Testis (tissue), 3 donors: ENCODE data around the gene MOB4. TPM values are rescaled to one million over a fixed set of nuclear protein-coding genes. Genes with fewer than 3 reads are reported as not detected.

Experiments
- DNase-seq: peaks from one replicate; pipeline ENCODE4 v3.0.0-alpha.2; 2019
- H3K27ac ChIP-seq, 2 donors: fragments of 200-600 bp; sonication (generic); one replicate each; pipeline ENCODE4 v1.5.1; 2019
- H3K27me3 ChIP-seq: fragments of 200-600 bp; sonication (generic); one replicate; pipeline ENCODE4 v1.5.1; 2019
- H3K36me3 ChIP-seq: fragments of 200-600 bp; sonication (generic); one replicate; pipeline ENCODE4 v1.5.1; 2017; ENCODE audit warnings: low read depth; ENCODE audit errors: missing control alignments
- H3K4me1 ChIP-seq: fragments of 200-600 bp; sonication (generic); one replicate; pipeline ENCODE4 v1.5.1; 2019
- H3K4me3 ChIP-seq, 2 donors: fragments of 200-600 bp; sonication (generic); one replicate each; pipeline ENCODE4 v1.5.1; 2017 to 2019
- H3K9me3 ChIP-seq: fragments of 200-600 bp; sonication (generic); one replicate; pipeline ENCODE4 v1.5.1; 2017
- CTCF ChIP-seq, 3 experiments: fragments of 450-650 bp in 2 of 3; fragments of 200-600 bp in 1 of 3; sonication (generic) in 1 of 3; IDR thresholded peaks; one replicate each; pipeline ENCODE4 v1.5.1; 2016 to 2019; ENCODE audit warnings: antibody characterized with exemption in 3 of 3, mild to moderate bottlenecking in 2 of 3, moderate library complexity in 1 of 3
- POLR2A ChIP-seq: fragments of 450-650 bp; IDR thresholded peaks from one replicate; pipeline ENCODE4 v1.6.1; 2017; ENCODE audit warnings: antibody characterized with exemption, mild to moderate bottlenecking, moderate library complexity
- WGBS, 2 donors: methylation state at CpG; one replicate each; pipeline ENCODE4 v1.1.5; 2018; 5-methylcytosine and 5-hydroxymethylcytosine counted together
- intact Hi-C: fragments of 100-400 bp; cut with DNase I; formaldehyde crosslinking; loops from one replicate; pipeline ENCODE4 v1.15.1; 2023; ENCODE audit warnings: low total_unique reads
- polyA plus RNA-seq: library from polyadenylated mRNA; stranded (reverse); fragments of 350-450 nt; fragmentation: Illumina TruSeq; extraction: RNeasy Lipid Tissue Mini Kit (QIAGEN cat#74804); gene quantifications from one replicate; pipeline ENCODE4 v1.2.3, GENCODE V29; 2014; ENCODE audit warnings: low read depth, low replicate concordance; ENCODE audit not compliant: insufficient read depth
- small RNA-seq, 2 donors: library from RNA; depleted of rRNA; stranded (forward); fragments of <200 nt; gene quantifications; one replicate each; pipeline ENCODE3, GENCODE V24; 2016
- total RNA-seq, 2 donors: library from RNA; depleted of rRNA; stranded (reverse); fragments of >200 nt; gene quantifications; one replicate each; pipeline ENCODE4 v1.2.3, GENCODE V29; 2016

Gene MOB4
- total and polyA plus RNA-seq, 3 donors from 2014 or later, result 10.7 to 17.6 (median 13.8) TPM

- 59 to 64% methylated on average over 11 of the region's 11 CpGs for WGBS, 2 donors
Measured at GRCh38 chr2:197599285-197599965, 83.6 kb downstream of the MOB4 start.

GRCh38 chr2:197600306-197600705, 84.4 kb downstream of the MOB4 start:
- no peak for DNase-seq
- Histone ChIP-seq H3K27me3 (no peaks in the 10 kb centered on the region), H3K27ac (no peak overlapping the region), H3K9me3 (no peaks in the 10 kb centered on the region), H3K36me3 (no peaks in the 10 kb centered on the region), H3K4me3 (no peak overlapping the region), H3K4me1 (no peaks in the 10 kb centered on the region)
- intact Hi-C loops, result no loop called here
- 93 to 95% methylated on average over 5 of the region's 5 CpGs for WGBS, 2 donors
- TF ChIP-seq CTCF (IDR thresholded peaks at IDR 0.05), result no peak
- no peak for TF ChIP-seq POLR2A

More at GRCh38 chr2:197599285-197599965, 83.6 kb downstream of the MOB4 start:
- Histone ChIP-seq H3K36me3 (no peaks in the 10 kb centered on the region), H3K4me1 (no peaks in the 10 kb centered on the region), H3K27ac (no peak overlapping the region), H3K27me3 (no peaks in the 10 kb centered on the region), H3K4me3 (no peak overlapping the region), H3K9me3 (no peaks in the 10 kb centered on the region)
- intact Hi-C loops, result no loop called here
- TF ChIP-seq POLR2A, result no peak
- TF ChIP-seq CTCF (IDR thresholded peaks at IDR 0.05), result peak in 2 of 3 experiments; percentile 12 to 26
- DNase-seq, result peak; percentile 23

GRCh38 chr2:197601726-197602125, 85.9 kb downstream of the MOB4 start:
- no peaks in the 10 kb centered on the region for H3K9me3 ChIP-seq
- TF ChIP-seq POLR2A, result no peak
- TF ChIP-seq CTCF (IDR thresholded peaks at IDR 0.05), result no peak
- 74 to 86% methylated on average over 2 of the region's 2 CpGs for WGBS, 2 donors
- no peak overlapping the region for H3K4me3 ChIP-seq
- intact Hi-C loops, result no loop called here
- no peaks in the 10 kb centered on the region for H3K27me3 ChIP-seq
- H3K27ac ChIP-seq, result no peak overlapping the region
- no peak for DNase-seq
- H3K4me1 ChIP-seq, result no peaks in the 10 kb centered on the region
- no peaks in the 10 kb centered on the region for H3K36me3 ChIP-seq

Small RNAs within 50 kb of the gene (small RNA-seq; reads per million reads assigned to genes)
- gene AC020550.1, result 0 reads per million in 2 donors

Other genes with a start within 250 kb of the MOB4 start
- gene ANKRD44, start 205.3 kb upstream of the MOB4 start, total RNA-seq, result 10 to 100 TPM; 11.5 to 14.5 TPM
- 11.2 TPM for gene ANKRD44, start 205.3 kb upstream of the MOB4 start, polyA plus RNA-seq
- 100 to 1,000 TPM; 288 to 293 TPM for gene SF3B1, start 81.0 kb upstream of the MOB4 start, total RNA-seq
- 178 TPM for gene SF3B1, start 81.0 kb upstream of the MOB4 start, polyA plus RNA-seq
- gene COQ10B, start 62.5 kb upstream of the MOB4 start, total RNA-seq, result 10 to 100 TPM; 16.4 to 17.9 TPM
- 18.0 TPM for gene COQ10B, start 62.5 kb upstream of the MOB4 start, polyA plus RNA-seq
- 100 to 1,000 TPM; 107 to 121 TPM for gene HSPD1, start 16.2 kb upstream of the MOB4 start, total RNA-seq
- gene HSPD1, start 16.2 kb upstream of the MOB4 start, polyA plus RNA-seq, result 111 TPM
- gene HSPE1, start 15.7 kb upstream of the MOB4 start, total RNA-seq, result 10 to 100 TPM; 43.3 to 51.3 TPM
- gene HSPE1, start 15.7 kb upstream of the MOB4 start, polyA plus RNA-seq, result 61.8 TPM
- 10 to 100 TPM; 16.1 to 25.0 TPM for gene RFTN2, start 159.5 kb downstream of the MOB4 start, total RNA-seq
- gene RFTN2, start 159.5 kb downstream of the MOB4 start, polyA plus RNA-seq, result 19.8 TPM
- gene MARS2, start 189.3 kb downstream of the MOB4 start, total RNA-seq, result 1 to 10 TPM; 5.9 TPM
- gene MARS2, start 189.3 kb downstream of the MOB4 start, polyA plus RNA-seq, result 3.3 TPM